ENCODE results near the gene GNGT1.

GNGT1 gene

DNA sequence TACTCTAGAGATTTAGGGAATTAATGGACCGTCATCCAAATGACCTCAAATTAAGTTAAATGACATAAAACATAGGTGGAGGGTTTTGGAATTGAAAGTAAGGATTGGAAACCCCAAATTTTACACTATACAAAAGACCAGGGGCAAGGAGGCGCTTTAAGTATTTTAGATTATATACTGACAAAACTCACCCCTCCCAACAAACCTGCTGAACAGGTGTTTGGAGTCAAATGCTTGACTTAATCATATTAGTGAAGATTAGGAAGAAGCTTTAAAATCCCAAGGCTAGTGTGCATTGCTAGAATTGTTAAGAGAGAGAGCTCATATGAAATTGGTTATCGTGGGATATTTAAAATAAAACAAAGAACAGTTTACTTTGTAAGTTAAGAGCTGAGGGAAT is at the start of gene GNGT1:
GNGT1 (plus strand) TSS at position 301 of the 400 bp plus-strand sequence. CDS start 180 bp downstream, outside the sequence.
- no peak for DNase-seq

DNA sequence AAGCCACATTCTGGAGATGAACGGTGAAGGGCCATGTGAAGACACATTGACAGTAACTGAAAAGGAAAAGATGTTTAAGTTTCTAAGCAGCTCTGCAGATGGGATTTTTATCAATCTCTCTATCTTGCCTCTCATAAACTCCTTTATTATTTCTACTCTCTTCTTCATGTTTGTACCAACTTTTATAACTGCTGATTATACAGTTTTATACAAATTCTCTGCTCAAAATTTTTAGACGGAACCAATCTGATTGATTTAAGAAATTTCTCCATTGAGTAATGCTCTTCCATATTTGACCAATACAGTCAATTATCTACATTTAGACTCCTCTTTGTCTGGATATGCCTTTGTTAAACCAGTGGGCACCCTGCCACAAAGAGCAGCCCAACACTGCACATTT is 47.5 kb upstream of the GNGT1 start:
- DNase-seq, result no peak

DNA sequence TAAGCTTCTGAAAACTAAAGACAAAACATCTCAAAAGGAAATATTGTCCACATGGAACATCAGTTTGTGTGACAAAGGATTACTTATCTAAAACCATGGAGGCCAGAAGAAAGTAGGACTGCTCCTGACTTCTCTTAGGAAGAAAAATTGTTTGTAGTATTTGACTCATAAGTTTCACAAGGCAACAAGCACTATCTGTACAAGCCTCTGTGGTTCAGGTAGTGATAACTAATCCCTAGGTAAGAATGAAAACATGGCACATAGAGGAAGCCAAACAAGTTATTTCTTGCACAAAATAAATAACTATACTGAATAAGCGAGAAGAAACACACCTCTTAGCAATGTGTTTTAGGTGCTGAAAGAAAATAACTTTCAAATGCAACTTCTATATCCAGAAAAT is 46.1 kb upstream of the GNGT1 start:
- DNase-seq, result no peak

DNA sequence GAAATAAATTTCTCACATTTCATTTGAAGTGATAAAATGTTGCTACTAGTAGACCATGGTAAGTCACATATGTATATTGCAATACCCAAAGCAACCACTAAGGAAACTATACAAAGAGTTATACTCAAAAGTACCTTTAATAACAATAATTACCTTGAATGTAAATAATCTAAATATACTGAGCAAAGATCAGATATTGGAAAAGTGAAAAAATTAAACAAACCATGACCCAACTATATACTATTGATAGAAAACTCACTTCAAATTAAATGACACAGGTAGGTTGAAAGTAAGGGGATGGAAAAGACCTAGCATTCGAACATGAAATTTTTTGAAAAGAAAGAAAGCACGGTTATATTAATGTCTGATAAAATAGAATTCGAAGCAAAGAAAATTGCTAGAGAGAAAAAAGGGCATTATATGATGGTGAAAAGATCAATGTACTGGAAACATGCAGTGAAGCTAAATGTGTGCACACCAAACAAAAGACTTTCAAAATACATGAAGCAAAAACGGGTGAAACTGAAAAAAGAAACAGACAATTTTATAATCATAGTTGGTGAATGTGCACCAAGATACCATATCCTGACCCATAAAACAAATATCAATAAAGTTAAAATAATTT is 44.9 kb upstream of the GNGT1 start:
- DNase-seq, result no peak

DNA sequence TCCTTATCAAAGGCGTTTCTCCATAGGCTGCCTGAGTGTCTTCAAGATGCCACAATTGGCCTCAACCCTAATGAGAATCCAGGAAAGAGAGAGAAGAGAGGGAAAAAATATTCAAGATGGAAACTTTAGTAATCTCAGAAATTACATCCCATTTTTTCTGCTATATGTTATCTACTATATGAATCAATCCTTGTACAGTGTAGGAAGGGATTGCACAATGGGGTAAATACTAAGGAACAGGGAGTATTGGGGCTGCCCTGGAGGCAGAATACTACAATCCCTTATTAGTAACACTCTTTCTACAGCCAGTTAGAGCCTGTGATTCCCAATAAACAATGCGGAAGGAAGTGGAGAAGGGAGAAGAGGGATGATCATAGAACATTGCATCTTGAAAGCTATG is 43.7 kb upstream of the GNGT1 start:
- DNase-seq, result no peak

DNA sequence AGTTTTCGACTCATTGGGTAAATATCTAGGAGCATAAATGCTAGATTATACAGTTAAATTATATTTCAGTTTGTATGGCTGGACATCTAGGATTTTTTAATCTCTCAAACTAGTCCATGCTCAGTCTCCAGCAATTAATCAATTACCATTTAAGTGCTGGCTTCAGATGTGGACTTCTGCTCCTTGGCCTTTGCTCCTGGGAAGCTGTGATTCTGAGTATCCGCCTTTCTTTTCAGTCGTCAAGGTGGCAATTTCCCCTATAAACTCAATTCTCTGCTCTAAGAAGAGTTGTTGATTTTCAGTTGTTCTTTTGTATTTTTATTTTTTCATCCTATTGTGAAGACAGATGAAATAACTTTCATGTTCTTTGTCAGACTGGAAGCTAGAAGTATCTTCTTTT is 39.5 kb upstream of the GNGT1 start:
- DNase-seq, result no peak

DNA sequence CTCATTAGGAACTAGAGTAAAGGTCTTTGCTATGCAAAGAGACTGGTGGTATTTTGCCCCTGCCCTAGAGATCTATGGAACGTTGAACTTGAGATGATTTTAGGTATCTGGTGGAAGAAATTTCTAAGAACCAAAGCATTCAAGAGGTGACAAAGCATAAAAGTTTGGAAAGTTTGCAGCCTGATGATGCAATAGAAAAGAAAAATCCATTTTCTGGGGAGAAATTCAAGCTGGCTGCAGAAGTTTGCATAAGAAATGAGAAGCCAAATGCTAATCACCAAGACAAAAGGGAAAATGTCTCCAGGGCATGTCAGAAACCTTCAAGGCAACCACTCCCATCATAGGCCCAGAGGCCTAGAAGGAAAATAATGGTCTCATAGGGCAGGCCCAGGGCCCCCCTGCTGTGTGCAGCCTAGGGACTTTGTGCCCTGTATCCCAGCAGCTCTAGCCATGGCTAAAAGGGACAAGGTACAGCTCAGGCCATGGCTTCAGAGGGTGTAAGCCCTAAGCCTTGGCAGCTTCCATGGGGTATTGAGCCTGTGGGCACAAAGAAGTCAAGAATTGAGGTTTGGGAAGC is 32.3 kb upstream of the GNGT1 start:
- DNase-seq, result no peak

DNA sequence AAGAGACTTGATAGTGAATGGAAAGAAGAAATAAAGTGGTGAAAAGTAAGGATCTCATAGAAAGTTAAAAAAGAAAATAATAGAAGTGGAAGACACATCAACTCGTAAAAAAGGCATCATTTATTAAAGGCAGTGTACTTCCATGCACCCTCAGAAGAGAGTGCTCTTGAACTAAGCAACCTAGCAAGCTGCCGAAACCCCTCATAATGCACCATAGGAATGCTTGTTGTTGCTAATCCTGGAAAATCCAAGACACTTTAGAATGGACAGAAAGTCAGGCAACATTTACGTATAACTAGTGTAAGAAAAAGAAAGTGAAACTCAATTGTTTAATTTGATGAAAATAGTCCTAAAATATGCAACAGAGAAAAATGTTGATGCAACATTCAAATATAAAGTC is 28.6 kb upstream of the GNGT1 start:
- DNase-seq, result no peak

DNA sequence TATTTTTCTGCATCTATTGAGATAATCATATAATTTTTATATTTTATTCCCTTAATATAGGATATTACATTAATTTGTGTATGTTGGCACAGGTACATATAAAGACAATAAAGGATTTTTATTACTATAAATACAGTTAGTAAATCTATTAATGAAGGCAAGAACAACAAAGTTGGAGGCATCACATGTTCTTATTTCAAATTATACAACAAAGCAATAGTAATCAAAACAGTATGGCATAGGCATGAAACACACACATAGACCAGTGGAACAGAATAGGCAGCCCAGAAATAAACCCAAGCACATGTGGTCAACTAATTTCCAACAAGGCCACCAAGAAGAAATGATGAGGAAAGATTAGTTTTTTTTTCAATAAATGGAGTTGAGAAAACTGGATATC is 27.0 kb upstream of the GNGT1 start:
- no peak for DNase-seq

DNA sequence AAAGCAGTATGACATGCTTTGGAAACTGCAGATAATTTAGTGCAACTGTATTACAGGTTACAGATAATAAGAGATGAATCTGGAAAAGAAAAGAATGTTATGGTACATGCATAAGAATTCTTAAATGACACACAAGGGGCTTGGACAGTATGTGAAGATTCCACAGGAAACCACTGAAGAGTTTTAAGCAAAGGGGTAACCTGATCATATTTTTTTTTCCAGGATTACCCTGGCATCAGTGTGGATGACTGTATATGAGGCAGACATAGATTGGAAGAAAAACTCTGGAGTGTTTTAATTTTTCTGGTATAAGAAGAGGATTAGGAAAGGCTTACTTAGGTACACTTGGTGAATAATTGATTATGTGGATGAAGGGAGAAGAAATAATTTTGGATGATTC is 23.9 kb upstream of the GNGT1 start:
- DNase-seq, result no peak

DNA sequence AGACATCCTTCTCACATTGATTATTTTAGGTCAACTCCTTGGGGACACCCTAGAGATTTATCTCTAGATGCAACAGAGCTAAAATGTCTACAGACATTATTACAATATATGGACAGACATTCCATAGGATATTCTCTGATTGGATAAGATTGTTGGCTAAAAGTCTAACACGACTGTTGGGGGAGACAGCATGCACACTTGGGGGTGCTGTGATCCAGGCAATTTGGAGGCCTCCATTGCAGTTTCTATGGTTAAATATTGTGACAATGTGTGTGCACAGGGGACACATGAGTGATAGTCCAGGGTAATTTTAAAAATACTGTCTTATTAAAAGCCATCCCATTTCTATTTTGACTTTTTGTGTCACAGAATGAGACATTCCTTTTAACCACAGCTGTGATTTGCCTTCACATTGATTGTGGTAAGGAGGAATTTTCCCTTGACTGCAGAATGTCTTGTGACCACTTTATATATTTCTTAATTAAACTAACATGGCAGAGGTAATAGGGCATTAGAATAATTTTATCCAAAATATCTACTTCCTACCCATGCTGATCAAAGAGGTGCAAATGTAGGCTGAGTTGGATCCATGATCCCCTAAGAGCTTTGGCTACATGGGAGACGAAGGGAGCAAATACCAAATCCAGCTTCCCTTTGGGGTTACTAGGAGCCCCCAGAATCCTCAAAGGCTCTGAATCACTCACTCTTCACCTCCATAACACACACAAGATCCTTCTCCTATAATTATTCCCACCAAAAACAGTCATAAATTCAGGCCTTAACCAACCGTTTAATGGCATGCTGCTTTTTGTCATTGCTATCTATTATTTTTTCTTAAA is 23.1 kb upstream of the GNGT1 start:
- no peak for DNase-seq

DNA sequence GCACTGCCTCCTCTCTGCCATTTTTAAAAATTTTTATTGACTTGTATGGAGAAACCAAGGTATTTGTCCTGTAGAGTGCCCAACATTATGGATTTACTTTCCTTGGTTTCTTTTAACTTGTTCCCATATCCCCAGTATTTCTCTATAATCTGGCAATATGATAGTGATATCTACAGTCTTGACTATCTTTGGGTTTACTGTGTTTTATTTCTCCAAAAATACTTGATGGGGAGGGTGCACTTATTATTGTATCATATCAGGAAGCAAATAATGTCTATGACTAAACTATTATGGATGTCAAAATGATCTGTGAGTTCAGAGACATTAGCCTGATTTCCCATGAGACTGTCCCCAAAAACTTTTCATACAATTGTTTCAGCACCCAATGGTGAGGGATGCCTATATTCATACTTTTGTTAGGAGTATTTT is 22.4 kb upstream of the GNGT1 start:
- DNase-seq, result no peak

DNA sequence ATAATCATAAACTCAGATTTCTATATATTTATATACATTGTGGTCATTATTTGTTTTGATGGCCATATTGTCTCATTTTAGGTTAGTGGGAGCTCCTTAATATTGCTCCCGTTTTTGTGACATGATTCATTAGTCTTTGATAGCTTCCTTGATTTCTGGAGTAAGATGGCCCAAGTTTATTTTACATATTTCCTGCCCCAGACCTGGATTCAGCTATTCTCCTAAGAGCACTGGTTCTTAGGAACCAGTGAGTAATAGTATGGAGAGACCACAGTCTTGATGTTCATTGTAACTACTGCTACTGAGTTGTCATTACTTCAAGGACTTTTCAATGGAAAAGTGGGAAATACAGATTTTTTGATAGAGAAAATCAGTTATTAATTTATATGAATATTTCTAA is 21.8 kb upstream of the GNGT1 start:
- no peak for DNase-seq

DNA sequence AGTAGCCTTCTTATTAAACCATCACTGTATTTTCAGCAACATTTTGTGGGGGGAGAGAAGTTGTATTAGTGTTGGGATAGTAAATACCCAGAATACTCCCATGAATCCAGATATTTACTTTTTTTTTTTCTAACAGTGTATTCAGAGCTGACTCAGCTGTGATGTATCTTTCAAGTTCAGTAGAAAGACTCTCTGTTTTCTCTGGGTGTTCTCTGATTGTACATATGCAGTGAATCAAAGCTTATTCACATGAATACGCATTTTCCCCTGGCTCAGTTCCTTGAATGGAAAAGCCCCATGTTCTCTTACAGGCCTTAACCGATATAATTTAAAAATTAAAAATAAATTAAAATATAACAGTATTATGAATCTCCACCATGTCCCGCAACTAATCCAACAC is 17.1 kb upstream of the GNGT1 start:
- no peak for DNase-seq

DNA sequence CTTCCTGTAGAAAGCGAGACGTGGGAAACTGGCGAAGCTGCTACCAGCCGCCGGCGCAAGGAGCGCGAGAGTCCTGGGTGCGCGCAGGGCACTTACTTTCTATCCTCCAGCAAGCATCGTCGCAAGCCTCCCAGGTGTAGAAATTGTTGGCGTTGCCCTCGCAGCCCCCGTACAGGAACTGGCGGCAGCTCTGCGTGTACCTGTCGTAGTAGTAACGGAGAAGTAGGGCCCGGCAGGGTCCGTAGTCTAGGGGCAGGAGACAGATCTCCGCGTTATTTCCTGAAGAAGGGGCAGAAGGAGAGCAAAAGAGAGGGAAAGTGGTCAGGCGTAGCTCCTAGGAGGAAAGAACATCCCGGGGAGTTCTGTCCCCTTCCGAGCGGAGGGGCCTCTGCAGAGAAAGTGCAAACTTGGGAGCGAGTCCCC is 16.3 kb upstream of the GNGT1 start:
- peak; percentile 53 for DNase-seq

DNA sequence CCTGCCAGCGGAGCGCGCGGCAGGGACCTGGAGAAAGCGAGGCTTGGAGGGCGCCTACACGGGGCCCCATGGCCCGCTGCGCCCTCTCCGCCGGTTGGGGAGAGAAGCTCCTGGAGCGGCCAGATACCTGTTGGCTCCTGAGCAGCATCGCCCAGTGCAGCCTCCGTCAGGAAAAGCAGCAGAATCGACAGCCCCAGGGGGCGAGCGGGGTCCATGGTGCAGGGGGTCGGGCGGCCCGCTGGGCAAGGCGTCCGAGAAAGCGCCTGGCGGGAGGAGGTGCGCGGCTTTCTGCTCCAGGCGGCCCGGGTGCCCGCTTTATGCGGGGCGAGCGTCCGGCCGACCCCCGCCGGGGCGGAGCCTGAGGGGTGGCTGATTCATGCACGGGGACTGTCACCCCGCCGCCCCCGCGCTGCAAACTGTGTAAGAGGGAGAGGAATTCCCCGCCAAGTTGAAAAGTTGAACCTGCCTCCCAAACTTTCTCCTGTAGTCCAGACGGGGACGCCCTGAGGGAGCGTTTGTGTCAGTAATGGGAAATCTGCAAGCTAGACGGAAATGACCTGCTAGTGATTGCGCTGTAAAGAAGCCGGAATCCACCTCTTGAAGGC is 15.8 kb upstream of the GNGT1 start, which contains the start of gene TFPI2:
TFPI2 (minus strand) TSS at position 290 of the 605 bp plus-strand sequence; CDS start at position 215, 75 bp downstream.
- peak; percentile 60 for DNase-seq

DNA sequence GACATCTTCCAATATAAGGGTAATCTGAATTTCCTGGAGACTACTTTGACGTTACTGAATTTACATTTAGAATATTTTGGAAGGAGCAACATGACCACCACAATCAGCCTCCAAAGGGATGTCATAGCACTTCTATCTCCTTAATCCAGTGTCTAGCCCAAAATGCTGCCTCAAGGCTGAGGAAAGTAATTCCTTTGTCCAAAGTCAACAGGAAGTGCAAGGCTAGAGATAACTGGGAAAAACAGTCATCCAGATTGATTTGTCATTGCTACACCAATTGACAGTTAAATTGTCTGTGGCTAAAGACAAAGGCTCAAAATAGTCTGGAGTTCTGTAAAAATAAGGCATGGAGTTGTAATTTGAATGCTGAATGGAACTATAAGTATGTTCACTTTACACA is 11.9 kb upstream of the GNGT1 start:
- DNase-seq, result no peak

DNA sequence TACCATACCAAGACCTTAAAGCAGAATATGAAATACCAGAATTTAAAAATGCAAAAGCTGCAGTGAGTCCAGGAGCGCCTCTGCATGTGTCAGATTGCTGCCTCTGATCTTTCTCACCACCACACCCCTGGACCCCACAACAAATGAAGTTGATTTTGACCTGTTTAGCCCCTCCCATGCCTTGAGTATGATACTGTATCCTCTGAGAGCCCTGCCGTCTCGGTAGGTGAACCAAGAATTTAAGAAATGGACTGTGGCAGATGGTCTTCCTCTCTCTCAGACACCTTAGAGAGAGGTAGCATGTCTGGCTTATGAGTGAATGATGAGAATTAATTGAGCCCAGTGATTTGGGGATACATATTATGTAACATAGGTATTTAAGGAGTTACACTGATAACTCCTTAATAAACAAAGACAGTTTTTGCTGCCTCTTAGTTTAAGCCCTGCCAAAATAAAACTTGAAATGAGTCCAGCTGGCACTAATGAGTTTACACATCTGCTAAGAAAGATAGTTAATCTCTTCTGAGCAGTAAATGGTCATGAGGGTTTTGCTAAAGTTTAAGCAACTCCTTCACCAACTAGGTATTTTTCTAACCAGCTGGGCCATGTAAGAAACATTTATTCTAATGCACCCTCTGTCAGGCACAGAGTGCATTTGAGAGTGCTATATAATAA is 11.3 kb upstream of the GNGT1 start:
- DNase-seq, result no peak

DNA sequence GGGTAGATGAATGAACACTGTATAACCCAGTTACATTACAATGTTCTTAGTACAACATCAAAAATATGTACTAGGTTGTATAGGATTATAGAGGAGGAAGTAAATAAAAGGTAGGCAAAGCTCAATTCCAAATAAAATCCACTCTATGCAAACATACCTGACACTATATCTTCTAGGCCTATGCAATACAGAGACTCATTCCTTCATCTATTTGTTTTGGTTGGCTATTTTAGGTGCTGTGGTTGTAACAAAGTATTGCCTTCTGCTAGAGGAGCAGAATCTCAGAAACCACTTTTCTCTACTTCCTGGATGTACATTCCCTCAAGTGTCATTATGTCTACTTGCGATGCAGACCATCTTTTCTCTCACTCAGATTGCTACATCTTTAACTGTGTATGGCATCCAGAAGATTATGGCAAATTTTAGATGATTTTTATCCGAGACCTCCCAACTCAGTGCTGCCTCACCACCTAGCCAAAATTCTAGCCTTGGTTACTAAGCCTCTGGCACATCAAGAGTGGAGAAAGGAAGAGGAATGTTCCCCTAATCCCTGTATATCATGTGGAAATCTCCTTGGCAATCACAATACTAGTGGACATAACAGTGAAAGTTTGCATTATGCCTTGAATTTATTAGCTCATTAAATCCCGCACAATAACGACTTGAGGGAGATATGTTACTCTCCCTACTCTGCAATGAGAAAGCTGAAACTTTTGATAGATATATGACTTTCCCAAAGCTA is 10.3 kb upstream of the GNGT1 start:
- DNase-seq, result no peak

DNA sequence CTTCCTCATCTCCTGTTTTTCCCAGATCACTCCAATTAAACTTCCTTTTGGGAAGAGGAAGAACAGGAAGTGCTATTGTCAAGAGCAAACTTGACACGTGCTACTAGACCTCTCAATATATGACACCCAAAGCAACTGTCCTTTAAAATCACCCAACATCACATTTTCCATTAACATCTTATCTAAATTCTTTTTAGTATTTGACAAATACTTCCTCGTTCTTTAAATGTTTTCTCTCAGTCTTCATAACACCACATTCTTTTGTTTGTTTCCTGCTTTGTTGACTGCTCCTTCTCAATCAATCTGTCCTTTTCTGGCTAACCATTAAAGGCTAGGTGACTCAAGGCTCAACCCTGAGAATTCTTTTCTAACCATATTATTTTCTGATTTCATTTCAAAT is 8.7 kb upstream of the GNGT1 start:
- no peak for DNase-seq

DNA sequence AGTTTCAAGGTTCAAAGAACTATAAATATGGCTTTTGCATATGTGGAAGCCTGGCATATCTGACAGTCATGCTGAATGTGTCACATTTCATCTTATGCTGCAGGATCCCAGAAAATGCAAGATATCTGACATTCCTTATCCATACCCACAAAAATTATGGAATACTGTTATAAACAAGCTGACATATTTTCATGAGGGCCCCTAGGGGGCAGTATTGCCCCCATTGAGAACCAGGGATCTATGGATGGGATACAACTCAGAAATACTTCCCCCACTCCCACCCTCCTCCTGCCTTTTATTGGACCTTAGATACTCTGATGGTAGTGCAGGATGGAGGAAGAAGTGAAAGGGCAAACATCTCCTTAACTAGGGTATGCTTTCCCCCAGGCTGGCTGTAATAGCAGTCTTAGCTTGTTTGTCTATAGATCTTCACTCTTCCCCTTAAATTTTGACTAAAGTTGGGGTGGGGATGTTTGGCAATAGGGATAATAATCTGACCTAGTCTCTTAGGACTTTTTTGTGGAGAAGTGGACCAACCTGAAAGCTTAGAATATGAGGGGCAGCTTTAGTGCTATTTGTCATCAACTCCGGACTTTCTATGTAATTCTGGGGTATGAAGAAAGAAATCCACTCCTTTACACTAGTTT is 3.5 kb upstream of the GNGT1 start:
- DNase-seq, result no peak
